ENCODE results near the gene SLC17A4. TPM values are rescaled to one million over a fixed set of nuclear protein-coding genes. Genes with fewer than 3 reads are reported as not detected.
"Not testable (repeated sequence)": the region's sequence is repeated elsewhere in the genome, so short reads cannot be mapped to it uniquely, and the experiment has no call there.

The SLC17A4 gene
- total and polyA plus RNA-seq, 2 of the 13 experiments (the other 11 are each of a cell fraction or from before 2014, with no cell fraction given) = 0.07 TPM; not detected in 1

- TF ChIP-seq NR2F6 (IDR thresholded peaks at IDR 0.05) (peak; percentile 28; the same call in 1 of the 2 replicates), NR2F6 (CRISPR knock-in tag; IDR thresholded peaks at IDR 0.05) (peak; percentile 49), ZBTB20 (CRISPR knock-in tag; IDR thresholded peaks at IDR 0.05; ENCODE audit: borderline replicate concordance, low read depth) (peak; percentile 71; the same call in 1 of the 2 replicates), BRD4 (CRISPR knock-in tag; IDR thresholded peaks at IDR 0.05) (0 out of 2 replicates have a peak, but pooled peaks have one; percentile 27), FOXP1 (CRISPR knock-in tag; IDR thresholded peaks at IDR 0.05) (peak; percentile 57; the same call in 1 of the 2 replicates), ZNF687 (CRISPR knock-in tag; IDR thresholded peaks at IDR 0.05) (peak; percentile 20; the same call in 1 of the 2 replicates), ZNF136 (CRISPR knock-in tag; IDR thresholded peaks at IDR 0.05; ENCODE audit: low read depth) (0 out of 2 replicates have a peak, but pooled peaks have one; percentile 43), POGZ (CRISPR knock-in tag; IDR thresholded peaks at IDR 0.05) (peak; percentile 12; the same call in 1 of the 2 replicates), ZNF547 (CRISPR knock-in tag; IDR thresholded peaks at IDR 0.05) (0 out of 2 replicates have a peak, but pooled peaks have one; percentile 82), FOXJ3 (CRISPR knock-in tag; IDR thresholded peaks at IDR 0.05; ENCODE audit: borderline replicate concordance) (peak; percentile 9; the same call in 1 of the 2 replicates), HNF4A (CRISPR knock-in tag; IDR thresholded peaks at IDR 0.05) (peak; percentile 9; the same call in 1 of the 2 replicates), TBX2 (CRISPR knock-in tag; IDR thresholded peaks at IDR 0.05; ENCODE audit: borderline replicate concordance) (peak; percentile 67; the same call in 1 of the 2 replicates), SALL2 (CRISPR knock-in tag; IDR thresholded peaks at IDR 0.05) (0 out of 2 replicates have a peak, but pooled peaks have one; percentile 44), ONECUT2 (CRISPR knock-in tag; IDR thresholded peaks at IDR 0.05) (peak; percentile 80), SOX5 (CRISPR knock-in tag; IDR thresholded peaks at IDR 0.05; ENCODE audit: borderline replicate concordance) (peak; percentile 67; the same call in 1 of the 2 replicates), PPARG (CRISPR knock-in tag; conservative IDR thresholded peaks at IDR 0.05) (peak; percentile 91)
- TF ChIP-seq, protein P1, sequence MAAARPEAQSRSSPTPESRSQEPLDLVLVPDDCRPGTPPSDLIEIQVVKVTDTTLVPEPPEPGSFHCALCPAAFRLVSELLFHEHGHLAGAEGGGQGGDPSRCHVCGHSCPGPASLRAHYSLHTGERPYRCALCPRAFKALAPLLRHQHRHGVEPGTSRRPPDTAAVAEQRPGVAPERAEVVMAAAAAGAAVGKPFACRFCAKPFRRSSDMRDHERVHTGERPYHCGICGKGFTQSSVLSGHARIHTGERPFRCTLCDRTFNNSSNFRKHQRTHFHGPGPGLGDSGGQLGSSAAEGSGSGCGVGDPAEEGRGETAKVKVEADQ (CRISPR knock-in tag; IDR thresholded peaks at IDR 0.05; ENCODE audit: borderline replicate concordance) = peak; percentile 76; the same call in 1 of the 2 replicates
- TF ChIP-seq FOXP1 (IDR thresholded peaks at IDR 0.05) = not testable (repeated sequence)
- TF ChIP-seq, protein P2, sequence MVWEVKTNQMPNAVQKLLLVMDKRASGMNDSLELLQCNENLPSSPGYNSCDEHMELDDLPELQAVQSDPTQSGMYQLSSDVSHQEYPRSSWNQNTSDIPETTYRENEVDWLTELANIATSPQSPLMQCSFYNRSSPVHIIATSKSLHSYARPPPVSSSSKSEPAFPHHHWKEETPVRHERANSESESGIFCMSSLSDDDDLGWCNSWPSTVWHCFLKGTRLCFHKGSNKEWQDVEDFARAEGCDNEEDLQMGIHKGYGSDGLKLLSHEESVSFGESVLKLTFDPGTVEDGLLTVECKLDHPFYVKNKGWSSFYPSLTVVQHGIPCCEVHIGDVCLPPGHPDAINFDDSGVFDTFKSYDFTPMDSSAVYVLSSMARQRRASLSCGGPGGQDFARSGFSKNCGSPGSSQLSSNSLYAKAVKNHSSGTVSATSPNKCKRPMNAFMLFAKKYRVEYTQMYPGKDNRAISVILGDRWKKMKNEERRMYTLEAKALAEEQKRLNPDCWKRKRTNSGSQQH (CRISPR knock-in tag; IDR thresholded peaks at IDR 0.05; ENCODE audit: low read depth) = 0 out of 2 replicates have a peak, but pooled peaks have one; percentile 10
- TF ChIP-seq, protein P3, sequence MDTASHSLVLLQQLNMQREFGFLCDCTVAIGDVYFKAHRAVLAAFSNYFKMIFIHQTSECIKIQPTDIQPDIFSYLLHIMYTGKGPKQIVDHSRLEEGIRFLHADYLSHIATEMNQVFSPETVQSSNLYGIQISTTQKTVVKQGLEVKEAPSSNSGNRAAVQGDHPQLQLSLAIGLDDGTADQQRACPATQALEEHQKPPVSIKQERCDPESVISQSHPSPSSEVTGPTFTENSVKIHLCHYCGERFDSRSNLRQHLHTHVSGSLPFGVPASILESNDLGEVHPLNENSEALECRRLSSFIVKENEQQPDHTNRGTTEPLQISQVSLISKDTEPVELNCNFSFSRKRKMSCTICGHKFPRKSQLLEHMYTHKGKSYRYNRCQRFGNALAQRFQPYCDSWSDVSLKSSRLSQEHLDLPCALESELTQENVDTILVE (CRISPR knock-in tag; IDR thresholded peaks at IDR 0.05) = 0 out of 2 replicates have a peak, but pooled peaks have one; percentile 19
Observed at GRCh38 chr6:25748601-25749517, 5.7 kb upstream of the SLC17A4 start (continued).

Data from HepG2 (cell line).